Stimulated activated CD8-positive, alpha-beta memory T cell treated with anti-CD3 and anti-CD28 coated beads, Interleukin-7, amount 100 ng/mL, for 4 hours (primary cell): ENCODE results near the gene CELA3A.
"Not testable (repeated sequence)": the region's sequence is repeated elsewhere in the genome, so short reads cannot be mapped to it uniquely, and the experiment has no call there.

Experiments used
- DNase-seq, 2 donors: peaks; one replicate each; pipeline ENCODE4 v3.0.0-alpha.2; 2020; ENCODE audit warnings: low read depth in 2 of 2

CELA3A gene

DNA sequence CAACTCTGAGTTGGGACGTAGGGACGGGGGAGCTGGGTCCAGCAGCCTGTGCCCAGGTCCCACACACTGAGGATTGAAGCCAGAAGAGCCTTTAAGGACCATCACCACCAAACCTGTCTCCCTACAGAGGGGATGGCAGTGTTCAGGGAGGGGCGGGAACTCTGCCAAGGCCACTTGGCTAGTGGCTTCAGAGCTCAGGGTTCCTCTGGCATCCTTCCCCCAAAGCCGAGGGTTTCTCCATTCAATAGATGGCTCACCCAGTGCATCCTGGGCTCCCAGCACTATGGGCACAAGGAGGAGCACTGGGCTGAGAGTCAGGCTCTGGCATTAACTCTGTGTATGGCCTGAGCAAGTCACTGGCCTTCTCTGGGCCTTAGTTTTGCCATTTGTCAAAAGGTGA lies 20.2 kb upstream of the CELA3A start:
- not testable (repeated sequence) for DNase-seq

GRCh38 chr1:21982122-21982521 lies 19.3 kb upstream of the CELA3A start:
- DNase-seq: not testable (repeated sequence)

GRCh38 chr1:21983539-21983938 lies 17.9 kb upstream of the CELA3A start:
- DNase-seq: not testable (repeated sequence)

DNA sequence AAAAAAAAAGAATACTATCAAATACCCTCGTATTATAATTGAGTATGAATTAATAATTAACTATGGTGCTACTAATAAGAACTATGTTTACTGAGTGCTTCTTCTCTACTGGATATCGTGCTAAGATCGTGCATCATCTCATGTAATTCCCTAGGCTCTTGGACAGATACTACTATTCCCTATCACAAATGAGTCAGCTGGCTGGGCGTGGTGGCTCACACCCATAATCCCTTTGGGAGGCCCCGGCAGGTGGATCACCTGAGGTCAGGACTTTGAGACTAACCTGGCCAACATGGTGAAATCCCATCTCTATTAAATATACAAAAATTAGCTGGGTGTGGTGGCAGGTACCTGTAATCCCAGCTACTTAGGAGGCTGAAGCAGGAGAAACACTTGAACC lies 15.6 kb upstream of the CELA3A start:
- not testable (repeated sequence) for DNase-seq

- not testable (repeated sequence) for DNase-seq
Measured at GRCh38 chr1:21986386-21986785, 15.1 kb upstream of the CELA3A start.

DNA sequence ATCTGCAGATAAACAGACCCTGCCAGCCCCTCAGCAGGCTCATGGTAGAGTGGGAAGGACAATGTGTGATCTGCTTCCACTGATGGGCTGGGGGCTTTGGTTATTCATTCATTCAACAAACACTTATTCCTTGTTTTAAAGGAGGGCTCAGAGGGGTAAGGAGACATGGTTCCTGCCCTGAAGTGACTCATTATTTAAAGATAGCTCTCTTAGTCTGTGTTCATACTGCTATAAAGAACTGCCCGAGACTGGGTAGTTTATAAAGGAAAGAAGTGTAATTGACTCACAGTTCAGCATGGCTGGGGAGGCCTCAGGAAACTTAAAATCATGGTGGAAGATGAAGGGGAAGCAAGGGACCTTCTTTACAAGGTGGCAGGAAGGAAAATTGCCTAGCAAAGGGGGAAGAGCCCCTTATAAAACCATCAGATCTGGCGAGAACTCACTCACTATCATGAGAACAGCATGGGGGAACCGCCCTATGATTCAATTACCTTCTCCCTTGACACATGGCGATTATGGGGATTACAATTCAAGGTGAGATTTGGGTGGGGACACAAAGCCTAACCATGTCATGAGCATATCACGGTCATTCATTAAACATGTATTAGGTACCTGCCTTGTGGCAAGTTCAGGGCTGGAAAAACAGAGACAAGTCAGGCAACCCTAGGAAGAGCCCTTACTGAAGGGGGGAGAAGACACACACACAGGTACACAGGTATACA lies 11.6 kb upstream of the CELA3A start:
- not testable (repeated sequence) for DNase-seq

GRCh38 chr1:21992186-21992585 lies 9.3 kb upstream of the CELA3A start:
- DNase-seq: not testable (repeated sequence)

- DNase-seq: not testable (repeated sequence)
Measured at GRCh38 chr1:21994716-21995115, 6.7 kb upstream of the CELA3A start.

DNA sequence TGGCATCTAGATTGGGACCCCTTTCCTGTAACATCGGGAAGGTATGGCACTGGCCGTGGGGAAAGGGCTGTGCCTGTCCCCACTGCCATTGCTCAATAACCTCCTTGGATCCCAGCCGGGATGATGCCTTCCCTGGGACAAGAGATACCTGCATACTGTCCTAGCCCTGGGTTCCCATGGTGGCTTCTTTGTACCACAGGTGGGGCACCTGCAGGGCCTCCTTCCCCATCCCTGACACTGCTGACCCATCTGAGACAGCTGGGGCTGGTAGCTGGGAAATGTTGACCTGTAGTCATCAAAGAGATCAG lies 4.8 kb upstream of the CELA3A start:
- DNase-seq: not testable (repeated sequence)

- not testable (repeated sequence) for DNase-seq
Measured at GRCh38 chr1:21997891-21998623, 3.4 kb upstream of the CELA3A start.

- DNase-seq: not testable (repeated sequence)
Measured at GRCh38 chr1:21998624-21999294, 2.7 kb upstream of the CELA3A start.

DNA sequence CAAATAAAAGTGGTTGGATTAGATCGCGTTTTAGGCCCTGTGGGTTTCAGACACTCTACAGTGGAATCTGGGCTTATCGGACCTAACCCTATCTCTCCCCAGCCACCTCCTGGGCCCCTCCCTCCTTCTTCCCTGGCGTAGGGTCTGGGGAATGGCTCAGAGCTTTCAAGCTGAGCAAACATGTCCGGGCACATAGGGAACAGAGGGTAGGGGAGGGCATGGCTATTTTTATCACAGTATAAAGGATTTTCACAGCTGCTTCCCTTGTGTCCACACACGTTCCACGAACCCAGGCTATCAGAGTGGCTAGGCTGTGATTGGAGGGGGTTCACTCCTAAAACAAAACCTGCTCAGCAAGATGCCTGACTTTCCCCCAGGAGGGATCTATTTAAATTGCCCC lies 1.8 kb upstream of the CELA3A start:
- DNase-seq: not testable (repeated sequence)

DNA sequence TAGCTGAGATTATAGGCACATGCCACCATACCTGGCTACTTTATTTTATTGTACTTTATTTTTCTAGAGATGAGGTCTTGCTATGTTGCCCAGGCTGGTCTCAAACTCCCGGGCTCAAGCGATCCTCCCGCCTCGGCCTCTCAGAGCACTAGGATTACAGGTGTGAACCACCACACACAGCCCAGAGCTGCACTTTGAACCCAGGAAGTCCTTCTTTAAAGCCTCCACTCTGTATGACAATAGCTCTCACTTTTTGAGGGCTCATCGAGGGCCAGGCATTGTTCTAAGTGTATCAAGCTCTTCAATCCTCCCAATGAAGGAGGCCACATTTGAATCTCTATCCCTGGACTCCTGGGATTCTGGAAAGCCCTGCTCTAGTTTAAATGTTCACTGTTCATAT lies 1.0 kb downstream of the CELA3A start:
- DNase-seq: not testable (repeated sequence)

DNA sequence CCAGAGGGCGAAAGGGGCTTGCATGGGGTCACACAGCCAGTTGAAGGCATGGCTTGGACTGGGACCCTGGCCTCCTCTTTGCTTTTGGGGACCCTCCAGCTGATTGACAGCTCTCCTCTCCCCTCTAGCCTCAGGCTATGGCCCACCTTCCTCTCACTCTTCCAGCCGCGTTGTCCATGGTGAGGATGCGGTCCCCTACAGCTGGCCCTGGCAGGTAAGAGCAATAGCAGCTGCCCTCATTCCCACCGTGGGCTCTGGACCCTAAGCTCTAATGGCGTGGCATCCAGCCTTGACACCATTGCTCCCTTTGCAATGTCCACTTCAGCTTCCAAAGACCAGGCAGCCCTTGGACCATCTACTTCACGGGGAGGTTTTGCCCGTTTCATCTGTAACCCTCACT lies 1.4 kb downstream of the CELA3A start:
- not testable (repeated sequence) for DNase-seq

- DNase-seq: not testable (repeated sequence)
Measured at GRCh38 chr1:22003959-22004358, 2.5 kb downstream of the CELA3A start.

DNA sequence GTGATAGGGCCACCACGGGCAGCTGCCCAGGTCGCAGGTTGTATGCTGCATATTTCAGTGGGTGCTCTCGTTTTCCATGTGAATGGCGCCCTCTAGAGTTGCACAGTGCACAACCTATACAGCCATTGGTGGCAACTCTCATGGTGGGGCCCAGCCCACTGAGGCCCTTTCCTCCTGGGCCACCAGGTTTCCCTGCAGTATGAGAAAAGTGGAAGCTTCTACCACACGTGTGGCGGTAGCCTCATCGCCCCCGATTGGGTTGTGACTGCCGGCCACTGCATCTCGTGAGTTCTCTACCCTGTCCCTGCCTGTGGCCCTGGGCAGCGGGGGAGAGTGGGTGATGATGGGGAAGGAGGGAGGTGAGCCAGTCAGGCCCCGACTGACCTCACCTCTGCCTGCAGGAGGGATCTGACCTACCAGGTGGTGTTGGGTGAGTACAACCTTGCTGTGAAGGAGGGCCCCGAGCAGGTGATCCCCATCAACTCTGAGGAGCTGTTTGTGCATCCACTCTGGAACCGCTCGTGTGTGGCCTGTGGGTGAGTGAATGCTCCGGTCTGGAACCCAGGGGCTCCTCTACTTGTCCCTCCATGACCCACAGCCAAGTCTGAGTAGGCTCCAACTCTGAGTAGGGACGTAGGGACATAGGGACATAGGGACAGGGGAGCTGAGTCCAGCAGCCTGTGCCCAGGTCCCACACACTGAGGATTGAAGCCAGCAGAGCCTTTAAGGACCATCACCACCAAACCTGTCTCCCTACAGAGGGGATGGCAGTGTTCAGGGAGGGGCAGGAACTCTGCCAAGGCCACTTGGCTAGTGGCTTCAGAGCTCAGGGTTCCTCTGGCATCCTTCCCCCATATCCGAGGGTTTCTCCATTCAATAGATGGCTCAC lies 4.0 kb downstream of the CELA3A start:
- DNase-seq: not testable (repeated sequence)

GRCh38 chr1:22006736-22007135 lies 5.3 kb downstream of the CELA3A start:
- DNase-seq: not testable (repeated sequence)

DNA sequence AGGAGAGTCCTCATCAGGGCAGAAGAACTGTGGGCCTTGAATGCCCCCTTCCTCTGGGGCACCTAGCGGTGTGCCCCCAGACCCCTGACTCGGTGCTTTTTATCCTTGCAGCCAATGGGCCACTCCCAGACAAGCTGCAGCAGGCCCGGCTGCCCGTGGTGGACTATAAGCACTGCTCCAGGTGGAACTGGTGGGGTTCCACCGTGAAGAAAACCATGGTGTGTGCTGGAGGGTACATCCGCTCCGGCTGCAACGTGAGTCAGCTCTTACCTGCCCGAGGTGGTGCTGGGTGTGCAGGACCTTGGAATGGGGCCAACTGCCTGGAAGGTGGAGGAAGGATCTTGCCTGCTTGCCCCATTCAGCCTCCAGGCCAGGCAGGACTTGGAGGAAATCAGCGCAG lies 5.8 kb downstream of the CELA3A start:
- DNase-seq: not testable (repeated sequence)

GRCh38 chr1:22009566-22009965 lies 8.1 kb downstream of the CELA3A start:
- DNase-seq: not testable (repeated sequence)

DNA sequence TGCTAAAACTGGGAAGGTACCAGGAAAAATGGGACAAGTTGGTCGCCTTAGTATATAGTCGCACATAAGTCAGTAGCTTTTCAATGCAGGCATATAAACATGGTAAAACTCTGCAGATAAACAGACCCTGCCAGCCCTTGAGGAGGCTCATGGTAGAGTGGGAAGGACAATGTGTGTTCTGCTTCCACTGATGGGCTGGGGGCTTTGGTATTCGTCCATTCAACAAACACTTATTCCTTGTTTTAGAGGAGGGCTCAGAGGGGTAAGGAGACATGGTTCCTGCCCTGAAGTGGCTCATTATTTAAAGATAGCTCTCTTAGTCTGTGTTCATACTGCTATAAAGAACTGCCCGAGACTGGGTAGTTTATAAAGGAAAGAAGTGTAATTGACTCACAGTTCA lies 11.3 kb downstream of the CELA3A start:
- not testable (repeated sequence) for DNase-seq

DNA sequence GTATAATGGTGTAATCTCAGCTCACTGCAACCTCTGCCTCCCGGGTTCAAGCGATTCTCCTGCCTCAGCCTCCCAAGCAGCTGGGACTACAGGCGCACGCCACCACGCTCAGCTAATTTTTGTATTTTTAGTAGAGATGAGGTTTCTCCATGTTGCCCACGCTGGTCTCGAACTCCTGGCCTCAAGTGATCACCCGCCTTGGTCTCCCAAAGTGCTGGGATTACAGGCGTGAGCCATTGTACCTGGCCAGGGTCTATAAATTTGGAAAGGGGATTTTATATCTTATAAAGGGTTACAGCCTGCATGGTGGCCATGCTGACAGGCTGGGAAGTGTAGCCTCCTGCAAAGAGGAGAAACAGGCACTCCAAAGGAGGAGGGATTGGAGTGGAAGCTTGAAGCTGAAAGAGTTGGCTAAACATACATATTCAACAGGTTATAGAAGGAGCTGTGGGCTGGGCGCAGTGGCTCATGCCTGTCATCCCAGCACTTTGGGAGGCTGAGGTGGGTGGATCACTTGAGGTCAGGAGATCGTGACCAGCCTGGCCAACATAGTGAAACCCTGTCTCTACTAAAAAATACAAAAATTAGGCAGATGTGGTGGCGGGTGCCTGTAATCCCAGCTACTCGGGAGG lies 13.2 kb downstream of the CELA3A start:
- not testable (repeated sequence) for DNase-seq
